GM10248 (cell line): Measurements from ENCODE around the gene MED25.

Source experiments
- CTCF ChIA-PET: fragments of 300-600 bp; sonication (Branson Sonifier 250); formaldehyde crosslinking; extraction: SDS; loops from one replicate; lab custom pipeline; 2021; ENCODE audit warnings: antibody characterized with exemption; lab: Yijun Ruan, JAX
- POLR2A ChIA-PET: fragments of 350-650 bp; sonication (Branson Sonifier 250); formaldehyde crosslinking; extraction: SDS; loops from one replicate; lab custom pipeline; 2020; ENCODE audit warnings: antibody characterized with exemption; lab: Yijun Ruan, JAX
- DNase-seq: peaks from one replicate; pipeline ENCODE4 v3.0.0; 2012; ENCODE audit errors: extremely low spot score
- TF ChIP-seq, protein P1 (sequence below): IDR thresholded peaks from 2 replicates; pipeline ENCODE4 v1.5.1; 2012; ENCODE audit warnings: mild to moderate bottlenecking, low read depth; ENCODE audit errors: extremely low read depth, missing control alignments, control extremely low read depth

The MED25 gene

DNA sequence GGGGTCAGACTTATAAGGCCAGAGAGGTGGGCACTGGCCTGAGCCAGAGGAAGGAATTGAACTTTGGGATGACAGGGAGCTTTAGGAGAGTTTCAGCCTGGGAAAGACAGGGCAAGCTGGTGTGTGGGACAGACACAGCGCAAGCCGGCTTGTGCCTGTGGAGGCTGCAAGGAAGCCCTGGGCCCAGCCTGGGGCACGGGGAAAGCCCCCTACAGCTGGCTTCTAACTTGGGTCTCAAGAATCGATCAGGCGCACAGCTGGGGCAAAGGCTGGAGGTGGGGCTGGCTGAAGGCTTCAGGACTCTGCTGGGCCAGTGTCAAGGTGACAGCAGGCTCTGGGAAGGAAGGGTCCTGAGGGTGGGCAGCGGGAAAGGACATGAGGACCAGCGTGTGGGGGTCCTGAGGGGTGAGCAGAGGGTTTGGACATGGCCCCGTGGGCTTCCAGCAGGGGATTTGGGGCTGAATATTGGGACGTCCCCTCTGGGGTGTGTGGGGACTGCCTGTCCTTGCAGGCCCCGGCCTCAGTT is 35.8 kb downstream of the MED25 start:
- TF ChIP-seq, protein P1, sequence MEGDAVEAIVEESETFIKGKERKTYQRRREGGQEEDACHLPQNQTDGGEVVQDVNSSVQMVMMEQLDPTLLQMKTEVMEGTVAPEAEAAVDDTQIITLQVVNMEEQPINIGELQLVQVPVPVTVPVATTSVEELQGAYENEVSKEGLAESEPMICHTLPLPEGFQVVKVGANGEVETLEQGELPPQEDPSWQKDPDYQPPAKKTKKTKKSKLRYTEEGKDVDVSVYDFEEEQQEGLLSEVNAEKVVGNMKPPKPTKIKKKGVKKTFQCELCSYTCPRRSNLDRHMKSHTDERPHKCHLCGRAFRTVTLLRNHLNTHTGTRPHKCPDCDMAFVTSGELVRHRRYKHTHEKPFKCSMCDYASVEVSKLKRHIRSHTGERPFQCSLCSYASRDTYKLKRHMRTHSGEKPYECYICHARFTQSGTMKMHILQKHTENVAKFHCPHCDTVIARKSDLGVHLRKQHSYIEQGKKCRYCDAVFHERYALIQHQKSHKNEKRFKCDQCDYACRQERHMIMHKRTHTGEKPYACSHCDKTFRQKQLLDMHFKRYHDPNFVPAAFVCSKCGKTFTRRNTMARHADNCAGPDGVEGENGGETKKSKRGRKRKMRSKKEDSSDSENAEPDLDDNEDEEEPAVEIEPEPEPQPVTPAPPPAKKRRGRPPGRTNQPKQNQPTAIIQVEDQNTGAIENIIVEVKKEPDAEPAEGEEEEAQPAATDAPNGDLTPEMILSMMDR, result no peak
- CTCF ChIA-PET, result interaction anchor here (1.5 kb wide), 1 partner anchor 17 kb away, joined by 4 read pairs; no protein-coding TSS in a partner anchor
- POLR2A ChIA-PET, result interaction anchor here (0.8 kb wide), 1 partner anchor 15 kb away, joined by 3 read pairs; no protein-coding TSS in a partner anchor
- DNase-seq, result no peak

DNA sequence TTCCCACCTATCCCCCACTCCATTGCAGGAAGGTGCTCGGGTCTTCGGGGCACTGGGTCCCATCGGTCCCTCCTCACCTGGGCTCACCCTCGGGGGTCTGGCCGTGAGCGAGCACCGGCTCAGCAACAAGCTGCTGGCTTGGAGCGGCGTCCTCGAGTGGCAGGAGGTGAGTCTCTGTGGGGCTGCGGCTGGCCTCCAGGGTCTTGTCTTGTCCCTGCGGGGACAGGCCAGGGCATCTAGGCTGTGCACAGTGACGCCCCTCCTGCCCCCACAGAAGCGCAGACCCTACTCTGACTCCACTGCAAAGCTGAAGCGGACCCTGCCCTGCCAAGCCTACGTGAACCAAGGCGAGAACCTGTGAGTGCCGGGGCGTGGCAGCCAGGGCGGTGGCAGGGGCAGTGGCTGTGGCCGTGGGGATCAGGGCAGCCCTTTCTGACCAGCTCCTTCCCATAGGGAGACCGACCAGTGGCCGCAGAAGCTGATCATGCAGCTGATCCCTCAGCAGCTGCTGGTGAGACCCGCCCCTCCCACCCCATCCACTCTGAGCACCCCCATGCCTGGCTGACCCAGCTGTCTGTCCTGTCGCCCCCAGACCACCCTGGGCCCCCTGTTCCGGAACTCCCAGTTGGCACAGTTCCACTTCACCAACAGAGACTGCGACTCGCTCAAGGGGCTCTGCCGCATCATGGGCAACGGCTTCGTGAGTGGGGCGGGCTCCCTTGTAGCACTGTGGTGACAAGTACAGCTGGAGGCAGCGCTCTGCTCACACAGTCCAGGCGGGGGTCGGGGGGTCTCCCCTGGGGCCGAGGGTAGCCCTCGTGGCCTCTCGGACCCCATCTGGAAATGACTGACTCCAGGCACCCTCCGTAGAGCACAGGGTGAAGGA is 36.5 kb downstream of the MED25 start:
- CTCF ChIA-PET, result interaction anchor here (1.5 kb wide), 1 partner anchor 16 kb away, joined by 4 read pairs; no protein-coding TSS in a partner anchor
- TF ChIP-seq, protein P1, result no peak
- POLR2A ChIA-PET, result no interaction called here
- no peak for DNase-seq

DNA sequence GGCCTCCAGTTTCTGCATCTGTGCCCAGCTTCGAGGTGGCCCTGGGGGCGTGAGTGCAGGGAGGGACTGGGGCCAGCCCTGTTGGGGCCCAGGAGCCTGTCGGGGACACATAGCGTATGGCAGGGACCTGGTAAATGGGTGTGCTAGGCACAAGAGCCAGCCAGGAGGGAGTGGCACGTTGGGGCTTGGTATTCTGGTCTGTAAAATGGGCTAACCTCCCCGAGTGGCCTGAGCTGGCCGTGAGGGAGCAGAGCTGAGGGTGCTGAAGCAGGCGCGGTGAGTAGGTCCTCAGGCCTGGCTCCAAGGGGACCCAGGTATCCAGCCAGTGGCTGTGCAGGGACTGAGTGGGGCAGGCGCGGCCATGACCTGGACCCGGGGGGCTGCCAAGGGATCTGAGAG is 37.2 kb downstream of the MED25 start:
- ChIA-PET POLR2A (no interaction called here), CTCF (interaction anchor here (1.5 kb wide), 1 partner anchor 16 kb away, joined by 4 read pairs; no protein-coding TSS in a partner anchor)
- DNase-seq, result no peak
- TF ChIP-seq, protein P1, result no peak

DNA sequence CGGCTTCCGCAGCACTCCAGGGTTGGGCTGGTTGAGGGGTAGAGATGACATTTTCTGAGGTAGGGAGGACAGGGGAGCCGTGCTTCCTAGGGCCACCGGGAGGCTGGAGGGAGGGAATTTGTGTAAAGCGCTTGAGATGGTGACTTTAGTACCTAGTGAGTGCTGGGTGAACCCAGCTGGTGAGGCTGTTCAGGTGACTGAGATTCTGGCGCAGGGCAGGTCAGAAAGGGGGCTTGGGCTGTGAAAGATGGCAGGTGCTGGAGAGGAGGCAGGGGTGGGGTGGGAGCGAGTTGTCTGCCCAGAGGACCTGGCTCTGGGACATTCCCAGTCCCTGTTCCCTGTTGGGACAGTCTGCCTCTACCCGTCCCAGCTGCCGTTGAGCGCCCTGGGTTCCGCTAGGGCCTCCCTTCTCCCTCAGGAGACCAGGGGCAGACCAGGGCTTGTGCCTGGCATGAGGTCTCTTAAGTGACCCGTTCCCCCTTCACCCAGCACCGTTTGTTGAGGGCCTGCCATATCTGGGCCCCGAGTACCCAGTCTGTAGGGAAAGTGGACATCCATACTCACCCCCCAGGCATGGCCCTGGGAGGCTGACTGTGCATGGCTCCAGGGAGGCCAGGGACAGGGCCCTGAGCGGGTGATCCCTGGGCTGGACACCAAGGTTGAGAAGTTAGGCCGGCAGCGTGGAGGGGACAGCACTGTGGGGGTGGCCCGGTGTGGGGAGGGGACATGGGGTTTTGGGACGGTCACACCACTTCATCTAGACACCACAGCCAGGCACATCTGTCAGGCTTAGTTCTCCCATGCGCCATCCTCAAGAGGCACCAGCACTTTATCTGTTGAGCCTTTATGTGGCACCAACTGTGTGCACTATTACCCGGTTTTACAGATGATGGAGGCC is 37.8 kb downstream of the MED25 start:
- POLR2A ChIA-PET, result no interaction called here
- TF ChIP-seq, protein P1, result no peak
- DNase-seq, result no peak

DNA sequence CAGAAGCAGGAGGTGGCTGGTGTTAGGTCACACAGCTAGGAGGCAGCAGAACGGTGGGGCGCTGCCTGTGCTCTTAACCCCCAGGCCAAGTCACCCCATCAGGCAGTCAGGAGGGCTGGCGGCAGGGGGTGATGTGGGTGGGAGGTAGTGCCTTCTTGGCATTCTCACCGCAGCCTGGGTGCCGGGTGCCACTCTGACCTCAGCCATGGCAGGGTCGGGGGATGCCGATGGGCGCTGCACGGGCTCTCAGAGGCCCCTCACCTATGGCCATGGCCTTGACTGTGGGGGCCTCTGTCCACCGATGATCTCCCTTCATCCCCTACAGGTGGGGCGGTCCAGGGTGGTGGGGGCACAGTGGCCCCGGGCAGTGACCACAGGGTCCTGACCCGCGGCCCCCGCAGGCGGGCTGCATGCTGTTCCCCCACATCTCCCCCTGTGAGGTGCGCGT is 38.5 kb downstream of the MED25 start:
- TF ChIP-seq, protein P1, result no peak
- ChIA-PET CTCF (no interaction called here), POLR2A (no interaction called here)
- no peak for DNase-seq

More for the DNA sequence above, 37.8 kb downstream of the MED25 start:
- CTCF ChIA-PET, result no interaction called here
